HG02970 (cell line): Measurements from ENCODE around the gene NEK11.

Experiments used
- ATAC-seq: cut with Tn5 transposase; IDR thresholded peaks from one replicate; pipeline ENCODE4 v1.9.1; 2021; ENCODE audit warnings: mild to moderate bottlenecking, moderate library complexity, moderate number of reproducible peaks; ENCODE audit not compliant: unreplicated experiment, low FRiP score

Gene NEK11

GRCh38 chr3:131026321-131027151 is at the start of gene NEK11, which contains the start of gene ASTE1:
NEK11 (plus strand) TSS chr3:131026877; CDS start chr3:131029709, 2,832 bp downstream.
ASTE1 (minus strand) TSS chr3:131026825; CDS start chr3:131025306, 1,519 bp downstream.
- ATAC-seq = peak; percentile 98

GRCh38 chr3:130979117-130979516 is 47.6 kb upstream of the NEK11 start:
- ATAC-seq = no peak

GRCh38 chr3:130981469-130981868 is 45.2 kb upstream of the NEK11 start:
- no peak for ATAC-seq

- no peak for ATAC-seq
Measured at GRCh38 chr3:130990282-130990681, 36.4 kb upstream of the NEK11 start.

- ATAC-seq = no peak
Measured at GRCh38 chr3:130991126-130991525, 35.6 kb upstream of the NEK11 start.

GRCh38 chr3:130992344-130992743 is 34.3 kb upstream of the NEK11 start:
- no peak for ATAC-seq

- ATAC-seq = no peak
Measured at GRCh38 chr3:130997289-130997688, 29.4 kb upstream of the NEK11 start.

GRCh38 chr3:131001071-131001470 is 25.6 kb upstream of the NEK11 start:
- no peak for ATAC-seq

- no peak for ATAC-seq
Measured at GRCh38 chr3:131004603-131005002, 22.1 kb upstream of the NEK11 start.

GRCh38 chr3:131007256-131007655 is 19.4 kb upstream of the NEK11 start:
- ATAC-seq = no peak

- no peak for ATAC-seq
Measured at GRCh38 chr3:131007782-131008181, 18.9 kb upstream of the NEK11 start.

GRCh38 chr3:131008326-131008725 is 18.4 kb upstream of the NEK11 start:
- ATAC-seq = no peak

GRCh38 chr3:131009698-131010097 is 17.0 kb upstream of the NEK11 start:
- ATAC-seq = no peak

- ATAC-seq = no peak
Measured at GRCh38 chr3:131018970-131019369, 7.7 kb upstream of the NEK11 start.

GRCh38 chr3:131020122-131020693 is 6.5 kb upstream of the NEK11 start:
- no peak for ATAC-seq

GRCh38 chr3:131025539-131025938 is 1.1 kb upstream of the NEK11 start:
- no peak for ATAC-seq

GRCh38 chr3:131028844-131029243 is 2.2 kb downstream of the NEK11 start:
- ATAC-seq = no peak

- no peak for ATAC-seq
Measured at GRCh38 chr3:131031660-131032059, 5.0 kb downstream of the NEK11 start.

GRCh38 chr3:131033480-131034080 is 6.9 kb downstream of the NEK11 start:
- ATAC-seq = no peak

- no peak for ATAC-seq
Measured at GRCh38 chr3:131036200-131036816, 9.6 kb downstream of the NEK11 start.

GRCh38 chr3:131036986-131037385 is 10.3 kb downstream of the NEK11 start:
- no peak for ATAC-seq
